GM12801 (cell line): ENCODE results near the gene STRN3.

ENCODE experiments used
- TF ChIP-seq, protein P1 (sequence below): IDR thresholded peaks from one replicate; pipeline ENCODE4 v1.5.1; 2011; ENCODE audit warnings: control low read depth; ENCODE audit not compliant: insufficient read length; ENCODE audit errors: extremely low read depth

STRN3 gene

GRCh38 chr14:31043379-31043778 is 17.2 kb upstream of the STRN3 start:
- TF ChIP-seq, protein P1, sequence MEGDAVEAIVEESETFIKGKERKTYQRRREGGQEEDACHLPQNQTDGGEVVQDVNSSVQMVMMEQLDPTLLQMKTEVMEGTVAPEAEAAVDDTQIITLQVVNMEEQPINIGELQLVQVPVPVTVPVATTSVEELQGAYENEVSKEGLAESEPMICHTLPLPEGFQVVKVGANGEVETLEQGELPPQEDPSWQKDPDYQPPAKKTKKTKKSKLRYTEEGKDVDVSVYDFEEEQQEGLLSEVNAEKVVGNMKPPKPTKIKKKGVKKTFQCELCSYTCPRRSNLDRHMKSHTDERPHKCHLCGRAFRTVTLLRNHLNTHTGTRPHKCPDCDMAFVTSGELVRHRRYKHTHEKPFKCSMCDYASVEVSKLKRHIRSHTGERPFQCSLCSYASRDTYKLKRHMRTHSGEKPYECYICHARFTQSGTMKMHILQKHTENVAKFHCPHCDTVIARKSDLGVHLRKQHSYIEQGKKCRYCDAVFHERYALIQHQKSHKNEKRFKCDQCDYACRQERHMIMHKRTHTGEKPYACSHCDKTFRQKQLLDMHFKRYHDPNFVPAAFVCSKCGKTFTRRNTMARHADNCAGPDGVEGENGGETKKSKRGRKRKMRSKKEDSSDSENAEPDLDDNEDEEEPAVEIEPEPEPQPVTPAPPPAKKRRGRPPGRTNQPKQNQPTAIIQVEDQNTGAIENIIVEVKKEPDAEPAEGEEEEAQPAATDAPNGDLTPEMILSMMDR = no peak

GRCh38 chr14:31042300-31042699 is 16.1 kb upstream of the STRN3 start:
- TF ChIP-seq, protein P1 = no peak

- TF ChIP-seq, protein P1 = no peak
Measured at GRCh38 chr14:31038521-31039166, 12.5 kb upstream of the STRN3 start.

- TF ChIP-seq, protein P1 = no peak
Measured at GRCh38 chr14:31037709-31038221, 11.6 kb upstream of the STRN3 start.

GRCh38 chr14:31036552-31036951 is 10.4 kb upstream of the STRN3 start:
- TF ChIP-seq, protein P1 = no peak

DNA sequence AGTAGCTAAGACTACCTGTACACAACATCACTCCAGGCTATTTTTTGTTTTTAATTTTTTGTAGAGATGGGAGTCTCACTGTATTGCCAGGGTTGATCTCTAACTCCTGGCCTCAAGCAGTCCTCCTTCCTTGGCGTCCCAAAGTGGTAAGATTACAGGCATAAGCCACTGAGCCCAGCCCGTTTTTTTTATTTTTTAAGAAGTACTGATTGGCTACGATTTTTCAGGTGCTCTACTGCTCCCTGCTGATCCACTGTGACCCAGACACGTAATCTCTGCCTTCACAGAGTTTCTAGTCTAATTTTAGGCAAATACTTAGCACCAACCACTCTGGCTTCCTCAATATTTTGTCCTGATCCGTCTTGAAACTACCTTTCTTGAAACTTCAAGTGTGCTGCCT is 4.3 kb upstream of the STRN3 start:
- TF ChIP-seq, protein P1 = no peak

GRCh38 chr14:31029016-31029970 is 3.1 kb upstream of the STRN3 start:
- TF ChIP-seq, protein P1 = no peak
